GM21786 (cell line): ENCODE results near the gene PLA2G2E.
A peak's percentile ranks its signal among the peaks of the same experiment; 100 is the strongest.
"Not testable (repeated sequence)": the region's sequence is repeated elsewhere in the genome, so short reads cannot be mapped to it uniquely, and the experiment has no call there.

Source experiments
- ATAC-seq: cut with Tn5 transposase; IDR thresholded peaks from one replicate; pipeline ENCODE4 v1.9.1; 2021; ENCODE audit not compliant: unreplicated experiment

The PLA2G2E gene

GRCh38 chr1:19888112-19888511 is 35.3 kb downstream of the PLA2G2E start:
- no peak for ATAC-seq

DNA sequence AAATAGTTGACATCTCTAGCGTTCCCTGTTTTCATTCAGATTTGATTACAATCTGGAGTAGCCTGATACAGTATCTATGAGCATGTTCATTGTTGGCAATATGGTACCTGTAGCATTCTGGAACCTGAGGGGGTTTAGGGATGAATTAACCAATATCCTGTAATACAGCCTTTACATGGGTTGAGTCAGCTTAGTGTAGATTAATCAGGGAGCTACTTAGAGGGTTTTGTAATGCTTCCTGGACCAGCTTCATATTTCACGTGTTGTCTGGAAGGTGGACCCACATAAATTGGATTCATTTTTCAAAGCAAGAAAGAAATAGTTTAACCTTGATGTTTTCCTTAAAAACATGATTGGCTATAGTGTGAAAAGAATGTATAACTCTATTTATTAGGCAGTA is 37.6 kb downstream of the PLA2G2E start:
- ATAC-seq, result no peak

DNA sequence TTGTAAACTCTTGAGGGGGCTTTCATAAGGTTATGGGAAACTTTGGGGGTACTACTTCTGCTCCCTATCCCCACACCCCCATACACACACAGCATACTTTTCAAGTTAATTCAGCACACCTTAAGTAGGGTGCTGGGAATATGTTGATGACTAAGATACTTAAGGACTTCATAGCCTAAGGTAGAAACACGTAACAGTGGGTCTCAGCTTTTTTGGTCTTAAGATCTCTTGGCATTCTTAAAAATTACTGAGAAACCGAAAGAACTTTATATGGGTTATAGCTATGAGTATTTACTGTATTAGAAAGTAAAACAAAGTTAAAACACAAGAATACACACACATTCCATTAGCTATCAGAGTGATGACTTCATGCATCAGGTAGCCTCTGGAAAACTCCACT is 39.1 kb downstream of the PLA2G2E start:
- no peak for ATAC-seq

- ATAC-seq, result peak; percentile 97
Observed at GRCh38 chr1:19882111-19883071, 41.0 kb downstream of the PLA2G2E start, which contains the start of gene OTUD3. Gene OTUD3, plus strand, starts transcription at chr1:19882395. Its CDS starts 119 bp downstream, at chr1:19882514.

GRCh38 chr1:19880841-19881240 is 42.6 kb downstream of the PLA2G2E start:
- not testable (repeated sequence) for ATAC-seq

GRCh38 chr1:19879661-19880060 is 43.8 kb downstream of the PLA2G2E start:
- no peak for ATAC-seq

- ATAC-seq, result no peak
Observed at GRCh38 chr1:19879227-19879626, 44.2 kb downstream of the PLA2G2E start.

DNA sequence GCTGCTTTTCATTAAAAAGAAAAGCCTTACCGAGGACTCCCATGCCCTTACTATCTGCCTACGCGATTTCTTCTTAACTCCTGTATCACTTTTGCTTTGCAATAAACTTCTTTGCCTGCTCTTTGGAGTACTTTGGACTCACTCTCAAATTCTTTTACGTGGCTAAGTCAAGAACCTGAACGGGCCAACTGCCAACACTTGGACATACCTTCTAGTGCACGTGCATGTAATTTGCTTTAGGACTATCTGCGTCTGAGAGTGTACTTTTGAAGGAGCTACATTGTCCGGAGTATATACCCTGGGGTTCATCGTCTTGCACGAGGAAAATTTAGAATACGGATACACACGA is 44.8 kb downstream of the PLA2G2E start:
- ATAC-seq, result no peak

GRCh38 chr1:19877821-19878636 is 45.4 kb downstream of the PLA2G2E start:
- ATAC-seq, result no peak

DNA sequence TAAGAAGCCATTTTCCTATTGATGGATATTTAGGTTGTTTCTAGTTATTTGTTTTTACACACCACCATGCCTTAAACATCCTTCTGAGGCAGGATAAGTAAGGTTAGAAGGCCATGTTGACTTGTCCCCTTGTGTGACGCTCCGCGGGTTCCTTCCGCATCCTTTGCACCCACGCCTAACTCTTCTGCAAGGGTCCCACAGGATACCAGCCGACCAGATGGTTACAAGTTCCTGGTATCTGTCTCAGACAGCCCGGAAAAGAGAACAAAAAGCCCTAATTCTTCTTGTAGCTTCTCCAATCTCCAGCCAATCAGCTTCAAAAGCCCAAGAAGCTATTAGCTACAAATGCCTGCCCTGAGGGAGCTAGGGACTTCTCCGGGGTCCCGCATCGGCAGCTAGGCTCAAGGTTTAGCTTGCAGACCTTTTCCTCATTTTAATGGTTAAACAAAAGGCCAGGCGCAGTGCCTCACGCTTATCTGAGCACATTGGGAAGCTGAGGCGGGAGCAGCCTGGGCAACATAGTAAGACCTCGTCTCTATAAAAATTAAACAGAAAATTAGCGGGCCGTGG is 46.2 kb downstream of the PLA2G2E start:
- ATAC-seq, result no peak

GRCh38 chr1:19872190-19872589 is 51.2 kb downstream of the PLA2G2E start:
- ATAC-seq, result no peak
